WTC11 (cell line): ENCODE results near the gene GLB1L2. TPM values are rescaled to one million over a fixed set of nuclear protein-coding genes. Genes with fewer than 3 reads are reported as not detected.

Experiments
- ATAC-seq: fragments of 200-7000 bp; cut with Tn5 transposase; 2 replicates; pipeline ENCODE4 v1.10.0; 2021; ENCODE audit warnings: mild to moderate bottlenecking, moderate library complexity
- CTCF ChIA-PET: fragments of 300-600 bp; sonication (Branson Sonifier 250); formaldehyde crosslinking; loops from one replicate; lab custom pipeline; 2021; ENCODE audit warnings: antibody characterized with exemption; lab: Charles Lee
- POLR2A ChIA-PET: fragments of 350-600 bp; sonication (Branson Sonifier 250); formaldehyde crosslinking; loops from one replicate; lab custom pipeline; 2021; ENCODE audit warnings: antibody characterized with exemption; lab: Charles Lee
- DNase-seq: peaks from one replicate; pipeline ENCODE4 v3.0.0; 2021; ENCODE audit warnings: low spot score
- H3K27ac Mint-ChIP-seq: 2 replicates; pipeline ENCODE4 v1.8.0; 2021; ENCODE audit warnings: mixed read lengths
- H3K27me3 Mint-ChIP-seq: 2 replicates; pipeline ENCODE4 v1.8.0; 2021; ENCODE audit warnings: low read depth, mild to moderate bottlenecking, moderate library complexity, mixed read lengths
- H3K36me3 Mint-ChIP-seq: 2 replicates; pipeline ENCODE4 v1.8.0; 2021; ENCODE audit warnings: mixed read lengths
- H3K4me1 Mint-ChIP-seq: 2 replicates; pipeline ENCODE4 v1.8.0; 2022; ENCODE audit warnings: mixed read lengths
- H3K4me3 Mint-ChIP-seq: 2 replicates; pipeline ENCODE4 v1.8.0; 2021; ENCODE audit warnings: mild to moderate bottlenecking, moderate library complexity, mixed read lengths
- H3K9me3 Mint-ChIP-seq: 2 replicates; pipeline ENCODE4 v1.8.0; 2021; ENCODE audit warnings: mixed read lengths
- ATF2 ChIP-seq: sonication (generic); formaldehyde crosslinking; IDR thresholded peaks from 2 replicates; pipeline ENCODE4 v1.8.1; 2022; ENCODE audit warnings: low read depth, missing genetic modification reagents, borderline replicate concordance
- CDX4 ChIP-seq: fragments of 250-450 bp; sonication (Bioruptor Pico); IDR thresholded peaks from 2 replicates; pipeline ENCODE4 v1.9.0; 2021; ENCODE audit warnings: moderate library complexity, mild to moderate bottlenecking, inconsistent platforms, borderline replicate concordance
- E2F5 ChIP-seq: sonication (generic); formaldehyde crosslinking; IDR thresholded peaks from 2 replicates; pipeline ENCODE4 v1.8.1; 2022; ENCODE audit warnings: mild to moderate bottlenecking, moderate library complexity, missing genetic modification reagents
- EMX1 ChIP-seq: fragments of 250-450 bp; sonication (Bioruptor Pico); IDR thresholded peaks from 2 replicates; pipeline ENCODE4 v1.8.0; 2021; ENCODE audit warnings: mild to moderate bottlenecking
- ERG ChIP-seq: fragments of 250-450 bp; sonication (Bioruptor Pico); IDR thresholded peaks from 2 replicates; pipeline ENCODE4 v1.8.0; 2021; ENCODE audit warnings: mild to moderate bottlenecking
- ETV6 ChIP-seq: sonication (generic); formaldehyde crosslinking; IDR thresholded peaks from 2 replicates; pipeline ENCODE4 v1.8.1; 2022; ENCODE audit warnings: mild to moderate bottlenecking, missing genetic modification reagents
- FOXJ3 ChIP-seq: sonication (generic); formaldehyde crosslinking; IDR thresholded peaks from 2 replicates; pipeline ENCODE4 v1.9.0; 2021; ENCODE audit warnings: missing genetic modification reagents, mild to moderate bottlenecking, borderline replicate concordance
- HMGA2 ChIP-seq: fragments of 250-450 bp; sonication (Bioruptor Pico); IDR thresholded peaks from 2 replicates; pipeline ENCODE4 v1.4.0; 2021; ENCODE audit warnings: mild to moderate bottlenecking, moderate library complexity
- HMGXB4 ChIP-seq: sonication (generic); formaldehyde crosslinking; IDR thresholded peaks from 2 replicates; pipeline ENCODE4 v1.8.1; 2023; ENCODE audit warnings: mild to moderate bottlenecking, moderate library complexity, missing genetic modification reagents
- JUN ChIP-seq: sonication (generic); formaldehyde crosslinking; IDR thresholded peaks from 2 replicates; pipeline ENCODE4 v1.8.0; 2023; ENCODE audit warnings: mild to moderate bottlenecking, missing genetic modification reagents
- MYBL2 ChIP-seq: sonication (generic); formaldehyde crosslinking; IDR thresholded peaks from 2 replicates; pipeline ENCODE4 v1.8.1; 2023; ENCODE audit warnings: mild to moderate bottlenecking, moderate library complexity, missing genetic modification reagents
- NFE2L1 ChIP-seq: sonication (generic); formaldehyde crosslinking; IDR thresholded peaks from 2 replicates; pipeline ENCODE4 v1.8.1; 2023; ENCODE audit warnings: missing genetic modification reagents
- OVOL2 ChIP-seq: fragments of 250-450 bp; sonication (Bioruptor Pico); IDR thresholded peaks from 2 replicates; pipeline ENCODE4 v1.9.0; 2021; ENCODE audit warnings: mild to moderate bottlenecking, borderline replicate concordance
- SMAD3 ChIP-seq: sonication (generic); formaldehyde crosslinking; IDR thresholded peaks from 2 replicates; pipeline ENCODE4 v1.8.0; 2022; ENCODE audit warnings: missing genetic modification reagents, mild to moderate bottlenecking, borderline replicate concordance
- TCF7 ChIP-seq: sonication (generic); formaldehyde crosslinking; IDR thresholded peaks from 2 replicates; pipeline ENCODE4 v1.8.0; 2022; ENCODE audit warnings: mild to moderate bottlenecking, low read depth, missing genetic modification reagents, moderate library complexity
- TEAD4 ChIP-seq: sonication (generic); formaldehyde crosslinking; IDR thresholded peaks from 2 replicates; pipeline ENCODE4 v1.8.0; 2022; ENCODE audit warnings: mild to moderate bottlenecking, missing genetic modification reagents
- USF1 ChIP-seq: sonication (generic); formaldehyde crosslinking; IDR thresholded peaks from 2 replicates; pipeline ENCODE4 v1.8.0; 2022; ENCODE audit warnings: mild to moderate bottlenecking, missing genetic modification reagents
- ZNF281 ChIP-seq: sonication (generic); formaldehyde crosslinking; IDR thresholded peaks from 2 replicates; pipeline ENCODE4 v1.8.0; 2023; ENCODE audit warnings: mild to moderate bottlenecking, missing genetic modification reagents
- ZNF317 ChIP-seq: sonication (generic); formaldehyde crosslinking; IDR thresholded peaks from 2 replicates; pipeline ENCODE4 v1.8.1; 2023; ENCODE audit warnings: low read depth, mild to moderate bottlenecking, moderate library complexity, missing genetic modification reagents, borderline replicate concordance
- ZNF416 ChIP-seq: fragments of 250-450 bp; sonication (Bioruptor Pico); IDR thresholded peaks from 2 replicates; pipeline ENCODE4 v1.9.0; 2021; ENCODE audit warnings: mild to moderate bottlenecking, inconsistent platforms
- ZNF423 ChIP-seq: fragments of 250-450 bp; sonication (Bioruptor Pico); IDR thresholded peaks from 2 replicates; pipeline ENCODE4 v2.1.2; 2022; ENCODE audit warnings: mild to moderate bottlenecking, moderate library complexity
- total RNA-seq: library from RNA; stranded (reverse); gene quantifications from 3 replicates; pipeline ENCODE4 v1.2.3, GENCODE V29; 2021

The GLB1L2 gene
- total RNA-seq, 1 experiment from 2014 or later: 6.0 TPM

GRCh38 chr11:134366254-134366653 is 34.5 kb downstream of the GLB1L2 start (continued):
- TF ChIP-seq ERG (CRISPR knock-in tag) (no peak), FOXJ3 (no peak), TCF7 (CRISPR knock-in tag) (no peak), ZNF416 (no peak), ATF2 (CRISPR knock-in tag) (no peak), HMGXB4 (CRISPR knock-in tag) (no peak), NFE2L1 (CRISPR knock-in tag) (no peak), MYBL2 (CRISPR knock-in tag) (no peak), SMAD3 (CRISPR knock-in tag) (no peak), ZNF281 (CRISPR knock-in tag) (no peak), HMGA2 (CRISPR knock-in tag) (no peak), CDX4 (CRISPR knock-in tag) (no peak), ETV6 (CRISPR knock-in tag) (no peak)

GRCh38 chr11:134367781-134368180 is 36.0 kb downstream of the GLB1L2 start:
- no peak for DNase-seq
- no peaks in the 10 kb centered on the region for H3K36me3 Mint-ChIP-seq
- TF ChIP-seq ZNF281 (CRISPR knock-in tag): no peak
- TF ChIP-seq USF1 (CRISPR knock-in tag): no peak
- TF ChIP-seq ZNF317 (CRISPR knock-in tag): no peak
- TF ChIP-seq EMX1 (CRISPR knock-in tag): no peak
- no peak for TF ChIP-seq ZNF423 (CRISPR knock-in tag)
- TF ChIP-seq TEAD4: no peak
- no peak for TF ChIP-seq CDX4 (CRISPR knock-in tag)
- TF ChIP-seq JUN: no peak
- no peak for TF ChIP-seq E2F5 (CRISPR knock-in tag)
- TF ChIP-seq OVOL2: no peak
- H3K4me3 Mint-ChIP-seq: no peak overlapping the region
- ChIA-PET POLR2A (no interaction called here), CTCF (no interaction called here)
- no peak for ATAC-seq
- no peaks in the 10 kb centered on the region; the same call in 1 of the 2 replicates for H3K27me3 Mint-ChIP-seq
- no peak overlapping the region for H3K27ac Mint-ChIP-seq
- H3K4me1 Mint-ChIP-seq: peaks cover under 1% of the 10 kb centered on the region; the same call in 1 of the 2 replicates
- H3K9me3 Mint-ChIP-seq: no peaks in the 10 kb centered on the region
